HG02840 (cell line): ENCODE results near the gene CMTM2.
"Not testable (repeated sequence)": the region's sequence is repeated elsewhere in the genome, so short reads cannot be mapped to it uniquely, and the experiment has no call there.

Experiments used
- ATAC-seq: cut with Tn5 transposase; IDR thresholded peaks from one replicate; pipeline ENCODE4 v1.9.1; 2021; ENCODE audit warnings: mild to moderate bottlenecking, moderate library complexity, moderate number of reproducible peaks; ENCODE audit not compliant: unreplicated experiment, low FRiP score

CMTM2 gene

GRCh38 chr16:66627611-66628378, 48.5 kb downstream of the CMTM2 start:
- not testable (repeated sequence) for ATAC-seq

GRCh38 chr16:66629856-66630255, 50.6 kb downstream of the CMTM2 start:
- ATAC-seq, result no peak

- not testable (repeated sequence) for ATAC-seq
These were observed 51.4 kb downstream of the CMTM2 start for GRCh38 chr16:66630561-66631260.

- not testable (repeated sequence) for ATAC-seq
These were observed 52.3 kb downstream of the CMTM2 start for GRCh38 chr16:66631558-66631957.

- ATAC-seq, result no peak
These were observed 55.4 kb downstream of the CMTM2 start for GRCh38 chr16:66634527-66635196.

- ATAC-seq, result no peak
These were observed 56.1 kb downstream of the CMTM2 start for GRCh38 chr16:66635406-66635805.

- no peak for ATAC-seq
These were observed 56.9 kb downstream of the CMTM2 start for GRCh38 chr16:66636199-66636598.

- ATAC-seq, result no peak
These were observed 58.5 kb downstream of the CMTM2 start for GRCh38 chr16:66637806-66638205.
